HG03045 (cell line): ENCODE results near the gene MTMR6.

Experiments
- ATAC-seq: cut with Tn5 transposase; IDR thresholded peaks from one replicate; pipeline ENCODE4 v1.9.1; 2021; ENCODE audit warnings: mild to moderate bottlenecking, moderate library complexity; ENCODE audit not compliant: unreplicated experiment

MTMR6 gene

DNA sequence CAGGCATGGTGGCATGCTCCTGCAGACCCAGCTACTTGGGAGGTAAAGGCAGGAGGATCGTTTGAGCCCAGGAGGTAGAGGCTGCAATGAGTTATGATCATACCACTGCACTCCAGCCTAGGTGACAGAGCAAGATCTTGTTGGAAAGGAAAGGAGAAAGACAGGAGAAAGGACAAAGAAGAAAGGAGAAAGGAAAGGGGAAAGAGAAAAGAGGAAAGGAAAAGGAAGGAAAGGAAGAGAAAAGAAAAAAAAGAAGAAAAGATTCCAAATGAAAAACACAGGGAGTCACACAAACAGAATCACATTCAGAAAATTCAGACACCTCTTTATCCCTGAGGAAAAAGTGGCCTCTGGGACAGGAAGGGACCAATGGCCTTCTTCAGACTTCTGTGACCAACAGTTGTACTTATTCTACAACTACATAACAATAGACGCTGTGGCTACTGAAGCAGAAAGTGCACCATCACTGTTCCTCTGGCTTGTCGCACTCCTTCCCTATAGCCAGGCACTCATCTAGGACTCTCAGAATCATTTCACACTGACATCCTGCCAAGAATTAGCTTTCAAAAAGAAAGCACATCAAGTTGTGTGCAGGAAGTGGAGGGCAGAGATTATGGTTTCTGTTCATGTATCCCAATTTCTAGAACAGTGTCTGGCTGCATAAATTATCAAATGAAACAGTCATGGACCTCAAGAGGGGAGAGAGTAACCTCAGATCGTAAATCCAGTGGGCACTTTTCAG is 5.9 kb downstream of the MTMR6 start:
- peak; percentile 51 for ATAC-seq

DNA sequence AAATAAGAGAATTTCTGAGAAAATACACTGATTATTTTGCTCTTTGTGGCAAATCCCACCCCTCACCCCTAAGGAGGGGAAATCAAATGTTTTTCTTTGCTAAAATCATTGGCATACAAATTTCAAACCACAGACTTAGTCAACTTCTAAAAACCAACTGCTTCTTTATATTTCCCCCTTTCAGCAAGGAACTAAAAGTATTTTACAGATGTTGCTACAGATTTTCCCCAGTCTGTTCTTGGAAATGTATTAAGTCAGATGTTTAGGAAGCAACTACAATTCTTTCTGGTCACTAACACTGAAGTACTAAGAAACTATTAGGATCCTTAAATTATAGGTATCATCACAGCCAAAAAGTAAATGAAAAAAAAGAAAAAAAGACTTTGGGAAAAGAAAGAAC is 6.9 kb downstream of the MTMR6 start:
- ATAC-seq = no peak

DNA sequence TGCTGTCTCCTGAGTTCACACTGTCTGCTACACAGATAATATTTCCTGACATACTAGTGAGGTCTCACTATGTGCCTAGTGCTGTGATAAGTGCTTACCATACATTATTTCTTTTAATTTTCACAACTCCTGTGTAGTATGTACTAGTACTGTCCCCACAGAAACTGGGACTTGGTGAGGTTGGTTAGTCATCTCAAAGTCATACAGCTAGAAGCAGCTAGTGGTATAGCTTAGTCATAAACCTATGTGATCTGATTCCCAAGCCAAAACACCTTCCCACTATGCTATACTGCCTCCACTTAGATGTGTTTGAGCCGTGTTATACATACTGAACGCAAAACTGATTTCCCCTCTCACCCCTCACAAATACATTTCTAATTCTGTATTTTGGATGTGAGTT is 10.5 kb downstream of the MTMR6 start:
- ATAC-seq = peak; percentile 52

DNA sequence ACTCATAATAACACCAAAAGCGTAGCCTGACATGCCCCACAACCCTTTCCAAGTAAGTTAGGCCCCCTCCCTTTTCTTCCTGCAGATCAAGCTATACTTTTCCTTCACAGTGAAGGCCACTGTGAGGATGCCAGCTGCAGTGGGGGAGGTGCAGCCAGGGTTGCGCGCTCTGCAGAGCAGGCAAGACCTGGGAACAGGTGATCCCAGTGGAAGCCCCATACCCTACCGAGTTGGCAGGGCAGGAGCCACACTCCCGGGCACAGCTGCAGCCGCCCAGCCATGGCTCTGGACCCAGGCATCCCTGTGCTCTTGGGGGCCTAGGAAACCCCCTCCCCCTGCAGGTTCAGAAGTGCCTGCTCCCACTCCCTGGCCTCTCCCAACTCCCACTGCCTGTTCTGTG is 18.7 kb downstream of the MTMR6 start:
- ATAC-seq = no peak

DNA sequence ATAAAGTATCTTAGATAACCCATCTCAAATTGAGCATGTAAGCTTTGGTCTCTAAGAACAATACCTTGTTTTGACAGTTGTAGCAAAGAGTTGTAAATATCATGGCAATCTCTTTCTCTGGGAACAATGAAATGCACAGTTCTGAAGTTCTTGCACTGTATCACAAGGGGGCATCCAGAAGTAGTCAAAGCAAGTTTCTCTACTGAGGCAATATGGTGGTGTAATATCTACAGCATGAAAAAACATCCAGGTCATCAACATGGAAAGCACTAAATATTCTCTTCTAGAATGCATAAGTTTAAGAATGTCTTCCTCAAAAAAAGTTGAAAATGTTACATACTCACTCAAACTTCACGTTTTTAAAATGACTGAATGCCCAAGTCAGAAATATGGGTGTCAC is 19.6 kb downstream of the MTMR6 start:
- ATAC-seq = no peak

DNA sequence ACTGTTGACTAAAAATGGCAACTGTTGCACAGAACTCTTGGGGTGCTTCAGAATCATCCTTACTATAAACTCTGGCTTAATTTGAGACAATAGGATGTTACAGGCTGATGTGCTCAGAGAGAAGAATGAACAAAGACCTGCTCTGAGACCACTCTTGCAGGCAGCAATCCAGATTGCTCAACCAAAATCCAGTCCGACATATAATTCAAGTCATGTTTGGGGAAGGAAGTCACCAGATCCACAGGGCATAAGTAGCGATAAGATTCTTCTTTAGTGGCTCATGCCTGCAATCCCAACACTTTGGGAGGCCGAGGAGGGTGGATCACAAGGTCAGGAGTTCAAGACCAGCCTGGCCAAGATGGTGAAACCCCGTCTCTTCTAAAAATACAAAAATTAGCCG is 20.6 kb downstream of the MTMR6 start:
- no peak for ATAC-seq

DNA sequence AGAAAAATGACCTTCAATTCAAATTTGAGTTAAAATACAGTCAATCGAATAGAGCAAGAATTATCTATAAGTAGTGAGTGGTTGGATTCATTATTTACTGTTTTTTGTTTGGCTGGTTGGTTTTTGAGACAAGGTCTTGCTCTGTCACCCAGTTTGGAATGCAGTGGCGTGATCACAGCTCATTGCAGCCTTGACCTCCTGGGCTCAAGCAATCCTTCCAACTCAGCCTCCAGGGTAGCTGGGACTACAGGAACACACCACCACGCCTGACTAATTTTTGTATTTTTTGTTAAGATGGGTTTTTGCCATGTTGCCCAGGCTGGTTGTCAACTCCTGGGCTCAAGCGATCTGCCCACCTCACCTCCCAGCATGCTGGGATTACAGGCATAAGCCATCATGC is 25.0 kb downstream of the MTMR6 start:
- ATAC-seq = no peak

DNA sequence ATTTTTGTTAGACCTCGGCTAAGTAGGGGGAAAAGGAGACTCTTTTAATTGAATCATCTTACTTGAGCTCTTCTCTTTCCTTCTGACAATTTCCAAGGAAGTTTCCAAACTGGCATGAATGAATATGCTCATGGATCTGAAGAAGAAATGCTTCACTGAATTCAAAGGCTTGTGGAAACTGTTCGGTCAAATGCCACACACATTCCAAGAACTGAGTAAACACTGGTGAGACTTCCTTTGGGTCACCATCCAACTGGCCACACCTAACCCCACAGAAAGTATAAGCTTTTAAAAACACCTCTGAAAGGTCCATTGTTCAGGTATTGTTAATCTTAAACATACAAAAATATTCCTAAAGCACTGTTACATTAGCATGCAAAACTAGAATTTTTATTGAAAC is 33.6 kb downstream of the MTMR6 start:
- no peak for ATAC-seq

DNA sequence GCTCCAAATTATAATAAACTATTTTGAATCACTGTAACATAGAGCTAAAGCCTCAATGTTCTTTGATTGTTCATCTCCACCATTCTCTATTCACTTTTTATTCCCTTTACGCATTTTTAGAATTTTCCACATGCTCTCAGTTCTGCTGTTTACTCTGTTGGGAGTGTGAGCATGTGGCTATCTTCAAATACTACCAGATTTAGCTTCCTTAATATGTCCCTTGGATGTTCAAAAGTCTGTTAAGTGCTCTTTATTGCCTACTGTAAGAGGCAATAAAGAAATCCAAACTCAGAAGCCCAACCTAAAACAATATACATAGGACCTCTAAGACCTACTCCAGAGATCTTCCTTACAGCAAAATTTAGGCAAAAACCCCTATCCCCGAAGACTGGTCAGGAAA is 34.5 kb downstream of the MTMR6 start:
- no peak for ATAC-seq

DNA sequence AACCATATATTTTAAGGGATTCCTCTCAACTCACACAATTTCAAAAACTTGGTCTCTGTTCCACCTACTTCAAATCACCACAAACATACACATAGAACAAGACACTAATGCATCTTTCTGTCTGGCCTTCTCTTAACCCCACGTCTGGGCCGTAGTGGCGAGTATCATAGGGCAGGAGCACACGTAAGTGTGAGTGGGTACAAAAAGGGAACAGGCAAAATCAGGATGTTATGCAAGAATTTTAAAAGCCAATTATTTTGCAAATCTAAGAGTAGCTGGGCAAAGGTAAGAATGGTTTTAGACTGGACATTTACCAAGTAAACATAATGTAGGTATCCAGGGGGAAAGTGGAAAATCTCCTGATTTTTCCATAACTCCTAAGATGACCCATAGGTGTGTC is 35.1 kb downstream of the MTMR6 start:
- ATAC-seq = no peak

DNA sequence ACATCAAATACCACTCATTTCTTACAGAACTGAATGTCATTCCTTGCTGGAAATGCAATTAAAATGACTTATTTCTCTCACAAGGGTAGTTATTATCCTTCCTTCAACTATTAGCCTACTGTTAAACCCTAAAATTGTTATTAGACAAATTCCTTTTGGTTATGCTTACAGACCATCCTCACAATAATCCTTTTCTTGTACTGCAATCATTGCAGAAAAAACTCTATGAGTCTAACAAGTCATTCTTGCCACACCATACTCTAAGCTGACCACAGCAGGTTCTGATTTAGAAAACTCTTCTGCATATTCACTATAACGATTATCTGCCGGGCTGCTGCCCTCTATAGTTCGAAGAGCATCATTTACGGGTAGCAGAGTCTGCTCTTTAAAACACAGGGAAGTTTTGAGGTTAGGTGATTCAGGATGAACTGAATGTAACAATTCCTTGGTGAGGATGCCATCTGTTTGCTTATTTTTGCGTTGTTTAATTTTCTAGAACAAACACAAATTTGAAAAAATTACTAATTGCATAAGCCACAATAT is 38.2 kb downstream of the MTMR6 start:
- ATAC-seq = no peak

DNA sequence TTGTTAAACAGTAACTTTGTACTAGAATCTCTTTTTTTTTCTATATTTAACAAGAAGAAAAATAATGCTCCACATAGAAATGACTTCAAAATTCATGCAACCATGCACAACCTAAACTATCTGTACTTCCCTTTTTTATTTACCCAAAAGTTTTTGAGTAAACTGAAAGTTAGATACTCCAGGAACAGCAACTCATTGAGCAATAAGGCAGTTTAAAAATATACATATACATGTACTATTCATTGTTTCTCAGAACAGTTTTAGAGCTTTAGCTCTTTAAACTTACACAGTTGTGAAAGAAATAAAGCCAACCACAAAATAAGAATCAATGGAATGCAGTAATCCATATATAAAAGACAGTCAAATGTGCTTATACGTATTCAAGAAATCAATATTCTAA is 39.2 kb downstream of the MTMR6 start:
- no peak for ATAC-seq

DNA sequence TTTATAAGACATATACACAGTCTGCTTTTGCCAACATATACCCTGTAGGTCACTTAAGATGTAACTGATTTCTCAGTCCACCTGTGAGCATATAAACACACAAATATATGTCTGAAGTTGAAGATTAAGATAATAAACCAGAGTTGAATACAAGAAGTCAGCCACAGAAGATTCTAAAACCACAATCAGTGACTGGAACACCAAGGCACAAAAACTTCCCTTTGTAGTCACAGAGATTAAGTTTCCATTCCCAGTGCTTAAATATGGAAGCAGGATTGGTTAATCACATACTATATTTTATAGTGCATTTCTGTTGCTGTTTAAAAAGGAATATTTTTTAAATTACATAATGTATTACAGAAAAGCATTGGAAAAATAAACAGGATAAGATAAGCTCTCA is 39.9 kb downstream of the MTMR6 start:
- ATAC-seq = no peak

DNA sequence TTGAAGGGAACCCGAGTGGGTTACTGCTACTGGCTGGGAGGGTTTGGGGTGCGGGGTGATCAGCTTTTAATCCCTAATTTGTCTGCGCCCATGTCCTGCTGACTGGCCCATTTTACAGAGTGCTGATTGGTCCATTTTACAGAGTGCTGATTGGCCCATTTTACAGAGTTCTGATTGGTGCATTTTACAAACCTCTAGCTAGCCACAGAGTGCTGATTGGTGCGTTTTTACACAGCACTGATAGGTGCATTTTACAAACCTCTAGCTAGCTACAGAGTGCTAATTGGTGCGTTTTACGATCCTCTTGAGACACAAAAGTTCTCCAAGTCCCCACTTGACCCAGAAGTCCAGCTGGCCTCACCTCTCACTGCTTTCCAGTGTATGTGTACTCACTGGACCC is 43.2 kb downstream of the MTMR6 start:
- no peak for ATAC-seq

DNA sequence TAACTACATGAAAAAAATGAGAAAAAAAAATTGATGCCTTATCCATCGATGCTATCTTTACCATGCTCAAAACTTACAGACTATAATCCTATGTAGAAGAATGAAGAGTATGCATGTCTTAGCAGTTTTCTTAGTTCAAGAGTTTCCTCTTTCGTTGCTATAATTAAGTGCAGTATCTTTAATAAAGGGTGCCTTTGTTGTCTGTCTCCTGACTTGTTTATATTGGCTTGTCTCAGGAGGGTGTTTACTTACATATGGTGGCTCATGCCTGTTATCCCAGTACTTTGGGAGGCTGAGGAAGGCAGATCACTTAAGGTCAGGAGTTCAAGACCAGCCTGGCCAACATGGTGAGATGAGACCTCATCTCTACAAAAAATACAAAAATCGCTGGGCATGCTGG is 44.3 kb downstream of the MTMR6 start:
- ATAC-seq = no peak

DNA sequence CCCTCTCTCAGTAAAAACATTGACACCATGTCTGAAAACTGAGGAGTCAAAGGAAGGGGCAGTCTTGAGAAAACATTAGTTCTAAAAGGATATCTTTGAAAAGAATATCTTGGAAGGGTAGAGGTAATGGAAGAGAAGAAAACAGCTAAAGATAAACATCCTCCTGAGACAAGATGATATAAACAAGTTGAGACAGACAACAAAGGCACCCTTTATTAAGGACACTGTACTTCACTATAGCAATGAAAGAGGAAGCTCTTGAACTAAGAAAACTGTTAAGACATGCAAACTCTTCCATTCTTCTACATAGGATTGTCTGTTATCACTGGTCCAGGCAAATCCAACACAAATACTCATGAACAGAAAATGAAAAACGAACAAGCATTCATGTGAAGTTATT is 46.3 kb downstream of the MTMR6 start:
- no peak for ATAC-seq

DNA sequence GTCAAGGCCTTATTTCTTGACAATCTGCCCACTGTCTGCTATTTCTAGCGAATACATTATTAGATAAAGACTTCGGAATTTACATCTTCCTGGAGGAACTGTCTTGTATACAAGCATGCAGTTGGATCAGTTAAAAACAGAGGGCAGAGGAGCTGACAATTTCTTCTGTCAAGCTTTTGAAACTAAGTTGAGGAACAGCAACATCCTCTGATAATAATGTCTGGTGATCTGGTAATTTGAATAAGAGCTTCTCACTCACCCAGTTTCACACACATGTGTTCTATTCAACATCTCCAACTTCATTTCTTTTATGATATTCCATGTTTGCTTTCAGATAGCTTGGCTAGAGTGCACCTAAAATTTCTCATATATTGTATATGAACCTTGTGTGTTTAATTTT is 50.2 kb downstream of the MTMR6 start:
- ATAC-seq = no peak

DNA sequence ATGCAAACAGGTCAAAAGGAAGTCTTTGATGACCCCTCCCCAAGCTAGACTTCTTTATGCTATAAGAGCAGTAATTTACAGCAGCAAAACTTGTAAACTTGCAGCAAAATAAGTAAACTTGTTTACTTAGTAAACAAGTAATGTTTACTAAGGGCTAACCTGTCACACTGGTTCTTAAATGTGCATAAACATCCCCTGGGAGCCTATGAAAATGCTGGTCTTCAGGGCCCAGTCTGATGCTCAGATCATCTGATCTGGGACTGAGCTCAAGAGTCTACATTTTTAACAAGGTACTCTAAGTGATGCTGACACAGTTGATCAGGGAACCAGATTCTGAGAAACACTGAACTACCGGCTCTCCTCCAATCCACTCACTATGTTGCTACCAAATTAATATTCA is 53.4 kb downstream of the MTMR6 start:
- ATAC-seq = no peak

DNA sequence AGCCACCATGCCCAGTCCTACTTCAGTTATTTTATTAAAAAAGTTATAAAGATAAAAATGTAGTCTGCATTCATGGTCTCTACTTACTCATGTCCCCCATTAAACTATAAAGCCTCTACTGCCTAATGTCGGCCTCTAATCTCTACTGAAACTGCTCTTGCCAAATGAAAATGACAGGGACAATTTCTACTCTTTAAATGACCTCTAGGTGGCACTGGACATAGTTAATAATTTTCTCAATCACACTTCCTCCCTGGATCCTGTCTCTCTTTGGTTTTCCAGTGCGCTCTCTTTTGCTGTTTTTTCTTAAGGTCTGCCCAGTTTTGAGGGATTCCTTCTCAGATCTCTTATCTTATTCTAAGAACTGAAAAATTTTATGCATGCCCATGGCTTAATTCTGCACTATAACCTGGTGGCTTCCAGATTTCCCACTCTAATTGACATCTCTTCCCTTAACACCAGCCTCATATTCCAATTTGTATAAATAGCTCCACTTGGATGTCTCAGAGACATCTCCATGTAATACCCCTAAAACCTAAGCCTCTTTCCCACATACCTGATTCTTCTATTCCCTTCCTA is 54.3 kb downstream of the MTMR6 start:
- ATAC-seq = no peak

DNA sequence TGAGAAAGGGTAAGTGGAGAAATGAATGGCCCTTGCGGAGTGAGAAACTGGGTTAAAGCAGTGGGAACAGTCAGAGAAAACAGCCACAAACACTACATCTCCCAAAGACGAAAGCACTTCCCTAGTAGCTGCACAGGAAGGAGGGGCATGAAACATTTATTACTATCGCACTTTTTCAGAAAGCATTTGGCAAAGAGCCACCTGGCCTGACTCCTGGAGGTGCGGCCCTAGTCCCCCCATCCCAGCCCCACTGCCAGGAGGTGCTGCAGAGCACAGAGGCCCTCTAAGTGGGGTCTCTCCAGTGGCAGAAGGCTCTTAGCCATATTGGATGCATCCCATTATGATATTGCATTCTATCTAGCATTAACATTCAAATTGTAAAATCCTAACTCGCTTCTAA is 55.8 kb downstream of the MTMR6 start:
- ATAC-seq = no peak

DNA sequence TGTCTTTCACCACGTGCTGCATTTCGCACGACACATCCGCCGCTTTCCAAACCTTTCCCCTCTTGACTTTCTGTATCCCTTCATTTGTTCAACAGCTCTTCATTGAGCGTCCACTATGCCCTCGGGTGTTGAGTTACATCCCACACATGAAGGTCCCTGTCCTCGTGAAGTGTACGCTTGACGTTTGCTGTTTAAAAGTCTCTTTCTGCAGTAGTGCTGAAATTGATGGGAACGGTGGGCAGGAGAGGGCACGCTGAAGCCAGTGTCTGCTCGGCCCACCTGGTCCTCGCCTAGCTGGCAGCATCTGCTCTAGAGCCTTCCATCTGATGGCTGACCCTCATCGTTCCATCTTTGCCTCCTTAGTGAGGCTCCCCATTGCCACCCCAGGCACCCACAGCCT is 59.6 kb downstream of the MTMR6 start:
- no peak for ATAC-seq

DNA sequence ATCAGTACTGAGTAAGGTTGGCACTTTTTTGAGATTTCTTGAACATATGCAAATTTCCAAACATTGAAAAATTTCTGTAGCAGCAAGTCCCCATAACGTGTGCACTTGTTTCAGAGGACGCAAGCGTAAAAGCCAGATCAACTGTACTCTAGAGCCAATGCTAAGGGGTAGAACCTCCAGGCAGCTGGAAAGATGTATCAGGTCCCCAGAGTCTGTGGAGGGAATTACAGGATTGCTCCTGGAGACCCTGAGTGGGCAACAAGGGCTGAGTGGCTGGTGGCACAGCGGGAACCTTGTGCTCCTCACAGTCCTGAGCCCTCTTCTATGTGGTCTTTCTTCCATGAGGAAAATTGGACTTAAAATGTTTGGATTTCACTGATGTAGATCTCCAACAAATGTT is 61.3 kb downstream of the MTMR6 start:
- no peak for ATAC-seq

DNA sequence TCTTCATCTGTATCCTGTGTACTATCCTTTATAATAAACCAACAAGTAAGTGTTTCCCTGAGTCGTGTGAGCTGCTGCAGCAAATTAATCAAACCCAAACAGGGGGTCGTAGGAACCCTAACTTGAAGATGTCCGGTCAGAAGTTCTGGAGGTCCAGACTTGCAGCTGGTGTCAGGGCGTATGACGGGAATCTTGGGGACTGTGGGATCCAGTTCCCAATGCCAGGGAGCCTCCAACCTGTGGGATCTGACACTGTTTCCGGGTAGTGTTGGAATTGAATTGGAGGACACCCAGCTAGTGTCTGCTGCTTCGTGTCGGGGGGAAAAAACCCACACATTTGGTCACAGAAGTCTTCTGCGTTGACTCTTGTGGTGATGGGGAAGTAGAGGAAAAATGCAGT is 63.1 kb downstream of the MTMR6 start:
- ATAC-seq = no peak
